ENCODE data around the gene GART.

DNA sequence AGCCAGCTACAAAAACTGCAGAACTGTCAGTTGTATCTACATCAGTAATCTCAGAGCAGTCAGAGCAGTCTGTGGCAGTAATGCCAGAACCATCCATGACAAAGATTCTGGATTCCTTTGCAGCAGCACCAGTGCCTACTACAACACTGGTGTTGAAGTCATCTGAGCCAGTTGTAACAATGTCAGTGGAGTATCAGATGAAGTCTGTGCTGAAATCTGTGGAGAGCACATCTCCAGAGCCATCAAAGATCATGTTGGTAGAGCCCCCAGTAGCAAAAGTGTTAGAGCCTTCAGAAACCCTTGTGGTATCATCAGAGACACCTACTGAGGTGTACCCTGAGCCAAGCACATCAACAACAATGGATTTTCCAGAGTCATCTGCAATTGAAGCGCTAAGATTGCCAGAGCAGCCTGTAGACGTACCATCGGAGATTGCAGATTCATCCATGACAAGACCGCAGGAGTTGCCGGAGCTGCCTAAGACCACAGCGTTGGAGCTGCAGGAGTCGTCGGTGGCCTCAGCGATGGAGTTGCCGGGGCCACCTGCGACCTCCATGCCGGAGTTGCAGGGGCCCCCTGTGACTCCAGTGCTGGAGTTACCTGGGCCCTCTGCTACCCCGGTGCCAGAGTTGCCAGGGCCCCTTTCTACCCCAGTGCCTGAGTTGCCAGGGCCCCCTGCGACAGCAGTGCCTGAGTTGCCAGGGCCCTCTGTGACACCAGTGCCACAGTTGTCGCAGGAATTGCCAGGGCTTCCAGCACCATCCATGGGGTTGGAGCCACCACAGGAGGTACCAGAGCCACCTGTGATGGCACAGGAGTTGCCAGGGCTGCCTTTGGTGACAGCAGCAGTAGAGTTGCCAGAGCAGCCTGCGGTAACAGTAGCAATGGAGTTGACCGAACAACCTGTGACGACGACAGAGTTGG, 8.2 kb upstream of the GART start:
- TF ChIP-seq POLR2AphosphoS5 (IDR thresholded peaks at IDR 0.05; ENCODE audit: low read depth, low read length) (no peak), POLR2A (IDR thresholded peaks at IDR 0.05; ENCODE audit: low read depth, low read length) (no peak), TAF1 (IDR thresholded peaks at IDR 0.05; ENCODE audit: borderline replicate concordance, low read depth, low read length) (no peak)
